IPS DF 4.7 (cell line): ENCODE measurements around the gene ANXA11.

ENCODE experiments used
- DNase-seq: peaks from one replicate; pipeline ENCODE4 v3.0.0-alpha.2; 2013; ENCODE audit warnings: low spot score; ENCODE audit errors: extremely low read depth

ANXA11 gene

GRCh38 chr10:80188713-80189112 is 16.6 kb downstream of the ANXA11 start:
- no peak for DNase-seq

- DNase-seq: no peak
Measured at GRCh38 chr10:80187465-80188409, 17.6 kb downstream of the ANXA11 start.

GRCh38 chr10:80187060-80187459 is 18.3 kb downstream of the ANXA11 start:
- DNase-seq: no peak

- DNase-seq: no peak
Measured at GRCh38 chr10:80186364-80187012, 18.8 kb downstream of the ANXA11 start.

GRCh38 chr10:80185578-80186299 is 19.6 kb downstream of the ANXA11 start:
- DNase-seq: no peak

GRCh38 chr10:80184291-80184690 is 21.0 kb downstream of the ANXA11 start:
- no peak for DNase-seq

- no peak for DNase-seq
Measured at GRCh38 chr10:80183436-80183835, 21.9 kb downstream of the ANXA11 start.

GRCh38 chr10:80182986-80183385 is 22.4 kb downstream of the ANXA11 start:
- DNase-seq: no peak

GRCh38 chr10:80177781-80178636 is 27.3 kb downstream of the ANXA11 start:
- DNase-seq: no peak

- no peak for DNase-seq
Measured at GRCh38 chr10:80176526-80176925, 28.8 kb downstream of the ANXA11 start.

GRCh38 chr10:80174641-80175395 is 30.5 kb downstream of the ANXA11 start:
- DNase-seq: no peak

GRCh38 chr10:80173466-80173865 is 31.9 kb downstream of the ANXA11 start:
- DNase-seq: no peak

GRCh38 chr10:80172896-80173295 is 32.4 kb downstream of the ANXA11 start:
- no peak for DNase-seq

- DNase-seq: no peak
Measured at GRCh38 chr10:80171248-80171660, 34.1 kb downstream of the ANXA11 start.

- no peak for DNase-seq
Measured at GRCh38 chr10:80170641-80171040, 34.7 kb downstream of the ANXA11 start.

GRCh38 chr10:80170026-80170425 is 35.3 kb downstream of the ANXA11 start:
- DNase-seq: no peak

GRCh38 chr10:80168679-80169380 is 36.5 kb downstream of the ANXA11 start:
- no peak for DNase-seq

- no peak for DNase-seq
Measured at GRCh38 chr10:80168162-80168511, 37.2 kb downstream of the ANXA11 start.

- no peak for DNase-seq
Measured at GRCh38 chr10:80167471-80168161, 37.7 kb downstream of the ANXA11 start.
